Adipocyte (in vitro differentiated cells): ENCODE data around the gene ATXN7L1.

Experiments used
- DNase-seq: peaks from one replicate; pipeline ENCODE4 v3.0.0-alpha.2; 2015; ENCODE audit warnings: low read depth
- H3K27me3 ChIP-seq: replicated peaks from 2 replicates; pipeline ENCODE4 v1.7.0; 2013; ENCODE audit warnings: mild to moderate bottlenecking, low read length, moderate library complexity; ENCODE audit not compliant: control insufficient read depth, insufficient read depth
- H3K36me3 ChIP-seq: 2 replicates; pipeline ENCODE4 v1.7.0; 2013; ENCODE audit warnings: low read length, mild to moderate bottlenecking, moderate library complexity; ENCODE audit not compliant: control insufficient read depth, insufficient read depth, severe bottlenecking
- H3K4me1 ChIP-seq: 2 replicates; pipeline ENCODE4 v1.7.0; 2013; ENCODE audit warnings: mild to moderate bottlenecking, low read length, moderate library complexity; ENCODE audit not compliant: control insufficient read depth, insufficient read depth
- H3K4me3 ChIP-seq: 2 replicates; pipeline ENCODE4 v1.7.0; 2013; ENCODE audit warnings: mild to moderate bottlenecking, low read length, moderate library complexity
- H3K9ac ChIP-seq: 2 replicates; pipeline ENCODE4 v1.7.0; 2013; ENCODE audit warnings: mild to moderate bottlenecking, low read length, moderate library complexity
- H3K9me3 ChIP-seq: 2 replicates; pipeline ENCODE4 v1.7.0; 2013; ENCODE audit warnings: mild to moderate bottlenecking, low read length, moderate library complexity; ENCODE audit not compliant: control insufficient read depth

ATXN7L1 gene

GRCh38 chr7:105835441-105835840, 41.0 kb downstream of the ATXN7L1 start:
- Histone ChIP-seq H3K36me3 (no peaks in the 10 kb centered on the region), H3K27me3 (no peaks in the 10 kb centered on the region), H3K4me3 (no peak overlapping the region), H3K9me3 (no peaks in the 10 kb centered on the region), H3K4me1 (peaks cover 27% of the 10 kb centered on the region), H3K9ac (no peak overlapping the region)
- no peak for DNase-seq

GRCh38 chr7:105831824-105832535, 44.4 kb downstream of the ATXN7L1 start:
- Histone ChIP-seq H3K4me3 (no peak overlapping the region), H3K27me3 (no peaks in the 10 kb centered on the region), H3K4me1 (peaks cover 40% of the 10 kb centered on the region), H3K36me3 (no peaks in the 10 kb centered on the region), H3K9me3 (no peaks in the 10 kb centered on the region), H3K9ac (no peak overlapping the region)
- no peak for DNase-seq

GRCh38 chr7:105831302-105831620, 45.1 kb downstream of the ATXN7L1 start:
- no peak overlapping the region for H3K4me3 ChIP-seq
- no peak overlapping the region for H3K9ac ChIP-seq
- no peak for DNase-seq
- no peaks in the 10 kb centered on the region for H3K9me3 ChIP-seq
- no peaks in the 10 kb centered on the region for H3K36me3 ChIP-seq
- H3K27me3 ChIP-seq, result no peaks in the 10 kb centered on the region
- H3K4me1 ChIP-seq, result peaks cover 47% of the 10 kb centered on the region

- peaks cover 53% of the 10 kb centered on the region for H3K4me1 ChIP-seq
- no peak overlapping the region for H3K4me3 ChIP-seq
- DNase-seq, result peak; percentile 93
Measured at GRCh38 chr7:105830405-105831301, 45.7 kb downstream of the ATXN7L1 start.

GRCh38 chr7:105829681-105830322, 46.6 kb downstream of the ATXN7L1 start:
- H3K36me3 ChIP-seq, result no peaks in the 10 kb centered on the region
- no peaks in the 10 kb centered on the region for H3K27me3 ChIP-seq
- peak; percentile 48 for DNase-seq
- H3K9me3 ChIP-seq, result no peaks in the 10 kb centered on the region
- no peak overlapping the region for H3K9ac ChIP-seq
- H3K4me1 ChIP-seq, result peaks cover 59% of the 10 kb centered on the region
- peak overlapping the region; percentile 18 for H3K4me3 ChIP-seq

More at GRCh38 chr7:105830405-105831301, 45.7 kb downstream of the ATXN7L1 start:
- Histone ChIP-seq H3K36me3 (no peaks in the 10 kb centered on the region), H3K9ac (peak overlapping the region; percentile 15), H3K27me3 (no peaks in the 10 kb centered on the region), H3K9me3 (no peaks in the 10 kb centered on the region)

- H3K4me1 ChIP-seq, result peaks cover 59% of the 10 kb centered on the region
- no peaks in the 10 kb centered on the region for H3K27me3 ChIP-seq
- H3K36me3 ChIP-seq, result no peaks in the 10 kb centered on the region
- H3K9ac ChIP-seq, result no peak overlapping the region
- no peaks in the 10 kb centered on the region for H3K9me3 ChIP-seq
- no peak for DNase-seq
- no peak overlapping the region for H3K4me3 ChIP-seq
Measured at GRCh38 chr7:105828141-105828540, 48.3 kb downstream of the ATXN7L1 start.

GRCh38 chr7:105827151-105827875, 49.1 kb downstream of the ATXN7L1 start:
- DNase-seq, result no peak
- H3K4me1 ChIP-seq, result peaks cover 59% of the 10 kb centered on the region
- no peaks in the 10 kb centered on the region for H3K27me3 ChIP-seq
- H3K9me3 ChIP-seq, result no peaks in the 10 kb centered on the region
- no peak overlapping the region for H3K9ac ChIP-seq
- H3K36me3 ChIP-seq, result no peaks in the 10 kb centered on the region
- H3K4me3 ChIP-seq, result no peak overlapping the region

- DNase-seq, result peak; percentile 81
Measured at GRCh38 chr7:105826143-105826542, 50.3 kb downstream of the ATXN7L1 start.

GRCh38 chr7:105825371-105825770, 51.0 kb downstream of the ATXN7L1 start:
- H3K4me3 ChIP-seq, result no peak overlapping the region
- DNase-seq, result no peak
- H3K27me3 ChIP-seq, result no peaks in the 10 kb centered on the region

More at GRCh38 chr7:105826143-105826542, 50.3 kb downstream of the ATXN7L1 start:
- H3K36me3 ChIP-seq, result no peaks in the 10 kb centered on the region
- no peaks in the 10 kb centered on the region for H3K27me3 ChIP-seq
- peaks cover 52% of the 10 kb centered on the region for H3K4me1 ChIP-seq
- no peaks in the 10 kb centered on the region for H3K9me3 ChIP-seq
- peak overlapping the region; percentile 43 for H3K4me3 ChIP-seq
- peak overlapping the region; percentile 7 for H3K9ac ChIP-seq

GRCh38 chr7:105822806-105823205, 53.6 kb downstream of the ATXN7L1 start:
- Histone ChIP-seq H3K4me3 (no peak overlapping the region), H3K9me3 (no peaks in the 10 kb centered on the region), H3K27me3 (no peaks in the 10 kb centered on the region), H3K4me1 (peaks cover 28% of the 10 kb centered on the region), H3K36me3 (peaks cover 6% of the 10 kb centered on the region), H3K9ac (no peak overlapping the region)
- DNase-seq, result no peak

More at GRCh38 chr7:105825371-105825770, 51.0 kb downstream of the ATXN7L1 start:
- no peak overlapping the region for H3K9ac ChIP-seq
- H3K4me1 ChIP-seq, result peaks cover 46% of the 10 kb centered on the region
- H3K9me3 ChIP-seq, result no peaks in the 10 kb centered on the region
- peaks cover 4% of the 10 kb centered on the region for H3K36me3 ChIP-seq
